Mesenchymal stem cell (in vitro differentiated cells and primary cell): ENCODE data around the gene SH2B3.
"Not testable (repeated sequence)": the region's sequence is repeated elsewhere in the genome, so short reads cannot be mapped to it uniquely, and the experiment has no call there.

ENCODE experiments used
- DNase-seq: peaks from one replicate; pipeline ENCODE4 v3.0.0-alpha.2; 2013
- H2AFZ ChIP-seq: one replicate; pipeline ENCODE4 v1.6.1; 2013; ENCODE audit warnings: low read depth, mild to moderate bottlenecking, control low read depth, inconsistent platforms, low read length, moderate library complexity
- H2AK5ac ChIP-seq: 2 replicates; pipeline ENCODE4 v1.6.1; 2013; ENCODE audit warnings: low read length, moderate library complexity, mild to moderate bottlenecking, inconsistent platforms; ENCODE audit not compliant: severe bottlenecking
- H2BK120ac ChIP-seq: one replicate; pipeline ENCODE4 v1.6.1; 2013; ENCODE audit warnings: low read depth, mild to moderate bottlenecking, inconsistent platforms, low read length, moderate library complexity
- H2BK12ac ChIP-seq, 2 experiments: one replicate each; pipeline ENCODE4 v1.6.1; 2013; ENCODE audit warnings: inconsistent platforms in 2 of 2, low read length in 2 of 2, mild to moderate bottlenecking in 2 of 2, moderate library complexity in 2 of 2, control low read depth in 1 of 2
- H2BK15ac ChIP-seq: one replicate; pipeline ENCODE4 v1.6.1; 2013; ENCODE audit warnings: mild to moderate bottlenecking, low read depth, inconsistent platforms; ENCODE audit not compliant: poor library complexity, severe bottlenecking
- H2BK5ac ChIP-seq: 2 replicates; pipeline ENCODE4 v1.6.1; 2013; ENCODE audit warnings: low read depth, mild to moderate bottlenecking, low read length, control low read depth, inconsistent platforms; ENCODE audit not compliant: poor library complexity, severe bottlenecking
- H3K14ac ChIP-seq, 2 experiments: one replicate each; pipeline ENCODE4 v1.6.1; 2013; ENCODE audit warnings: inconsistent platforms in 2 of 2, low read length in 2 of 2, control low read depth in 1 of 2, mild to moderate bottlenecking in 1 of 2, moderate library complexity in 1 of 2
- H3K18ac ChIP-seq, 2 experiments: one replicate each; pipeline ENCODE4 v1.6.1; 2013; ENCODE audit warnings: inconsistent platforms in 2 of 2, low read length in 2 of 2, control low read depth in 1 of 2, low read depth in 1 of 2, mild to moderate bottlenecking in 1 of 2
- H3K23ac ChIP-seq, 2 experiments: one replicate each; pipeline ENCODE4 v1.6.1; 2013; ENCODE audit warnings: inconsistent platforms in 2 of 2, low read length in 2 of 2, mild to moderate bottlenecking in 2 of 2, moderate library complexity in 2 of 2, control low read depth in 1 of 2
- H3K27ac ChIP-seq: 2 replicates; pipeline ENCODE4 v1.5.1; 2013; ENCODE audit warnings: mild to moderate bottlenecking, moderate library complexity, low read length, control low read depth, inconsistent platforms; ENCODE audit not compliant: poor library complexity, severe bottlenecking
- H3K27me3 ChIP-seq, 2 experiments: 2 replicates each; pipeline versions ENCODE4 v1.6.1 to v1.7.0; 2013; ENCODE audit warnings: low read length in 2 of 2, mild to moderate bottlenecking in 2 of 2, moderate library complexity in 2 of 2, control low read depth in 1 of 2, inconsistent platforms in 1 of 2; ENCODE audit not compliant: control insufficient read depth in 1 of 2, insufficient read depth in 1 of 2
- H3K36me3 ChIP-seq, 2 experiments: 2 replicates each; pipeline versions ENCODE4 v1.6.1 to v1.7.0; 2013; ENCODE audit warnings: low read length in 2 of 2, control low read depth in 1 of 2, inconsistent platforms in 1 of 2, low read depth in 1 of 2, mild to moderate bottlenecking in 1 of 2; ENCODE audit not compliant: insufficient read depth in 2 of 2, control insufficient read depth in 1 of 2
- H3K4ac ChIP-seq, 2 experiments: one replicate each; pipeline ENCODE4 v1.6.1; 2013; ENCODE audit warnings: inconsistent platforms in 2 of 2, low read length in 2 of 2, mild to moderate bottlenecking in 2 of 2, moderate library complexity in 2 of 2, control low read depth in 1 of 2, low read depth in 1 of 2
- H3K4me1 ChIP-seq: 2 replicates; pipeline ENCODE4 v1.6.1; 2013; ENCODE audit warnings: low read depth, low read length, control low read depth; ENCODE audit not compliant: control insufficient read depth, insufficient read depth
- H3K4me2 ChIP-seq: 2 replicates; pipeline ENCODE4 v1.6.1; 2013; ENCODE audit warnings: low read length, mild to moderate bottlenecking, inconsistent platforms; ENCODE audit not compliant: poor library complexity, severe bottlenecking
- H3K4me3 ChIP-seq, 2 experiments: 2 replicates each; pipeline versions ENCODE4 v1.5.1 to v1.7.0; 2013; ENCODE audit warnings: low read length in 2 of 2, mild to moderate bottlenecking in 2 of 2, control low read depth in 1 of 2, low read depth in 1 of 2; ENCODE audit not compliant: insufficient read depth in 1 of 2
- H3K79me1 ChIP-seq: replicated peaks from 2 replicates; pipeline ENCODE4 v1.6.1; 2013; ENCODE audit warnings: mild to moderate bottlenecking, control low read depth, low read length, inconsistent platforms; ENCODE audit not compliant: poor library complexity, severe bottlenecking
- H3K9ac ChIP-seq: 2 replicates; pipeline ENCODE4 v1.7.0; 2013; ENCODE audit warnings: mild to moderate bottlenecking, low read length, moderate library complexity
- H3K9me3 ChIP-seq: 2 replicates; pipeline ENCODE4 v1.7.0; 2013; ENCODE audit warnings: mild to moderate bottlenecking, low read length; ENCODE audit not compliant: control insufficient read depth
- H4K8ac ChIP-seq: one replicate; pipeline ENCODE4 v1.6.1; 2013; ENCODE audit warnings: inconsistent platforms, mild to moderate bottlenecking, low read length, moderate library complexity
- H4K91ac ChIP-seq: one replicate; pipeline ENCODE4 v1.6.1; 2013; ENCODE audit warnings: mild to moderate bottlenecking, low read length, inconsistent platforms
- WGBS: methylation state at CpG from one replicate; pipeline ENCODE4 v1.1.7; 2013; ENCODE audit warnings: mixed read lengths; 5-methylcytosine and 5-hydroxymethylcytosine counted together

The SH2B3 gene

GRCh38 chr12:111460111-111460510, 54.4 kb downstream of the SH2B3 start:
- H2AK5ac ChIP-seq, H3K9ac ChIP-seq, H3K23ac ChIP-seq, H3K27me3 ChIP-seq, H2BK12ac ChIP-seq, H2BK5ac ChIP-seq, H3K27ac ChIP-seq, DNase-seq, H4K8ac ChIP-seq, H2BK120ac ChIP-seq, H3K18ac ChIP-seq, H2AFZ ChIP-seq, H3K4ac ChIP-seq, H3K14ac ChIP-seq, H3K4me2 ChIP-seq, H2BK15ac ChIP-seq, H3K9me3 ChIP-seq, H4K91ac ChIP-seq, H3K4me3 ChIP-seq: not testable (repeated sequence)
- Histone ChIP-seq H3K4me1 (peaks cover 12% of the 10 kb centered on the region), H3K79me1 (peaks cover 17% of the 10 kb centered on the region), H3K36me3 (peaks cover 31 to 71% of the 10 kb centered on the region in 2 experiments)
- 95% methylated on average over 11 of the region's 11 CpGs for WGBS

DNA sequence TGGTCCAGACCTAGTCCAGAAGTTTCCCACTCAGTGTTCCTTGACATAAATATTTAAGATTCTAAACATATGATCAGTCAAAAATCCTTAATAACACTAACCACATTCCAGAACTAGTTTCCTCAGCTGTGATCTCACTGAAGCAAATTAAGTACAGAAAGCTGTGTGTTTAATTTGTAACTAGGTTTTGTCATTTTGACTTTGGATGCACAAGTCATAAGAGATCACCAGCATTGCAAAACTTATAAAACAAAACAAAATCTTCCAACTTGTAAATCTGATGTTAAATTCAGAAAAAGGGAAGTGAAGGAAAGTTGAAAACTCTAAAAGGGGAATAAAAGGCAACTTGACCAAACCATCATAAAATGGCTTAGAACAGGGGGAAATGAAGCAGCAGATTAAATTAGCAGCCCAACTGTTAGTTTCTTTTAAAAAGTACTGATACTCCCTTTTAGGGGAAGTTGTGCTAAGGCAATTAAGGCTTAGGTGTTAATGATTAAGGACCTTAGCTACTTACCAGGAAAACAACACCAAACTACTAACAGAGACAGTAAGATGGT, 56.6 kb downstream of the SH2B3 start:
- peak overlapping the region; percentile 69 for H3K9ac ChIP-seq
- no peak overlapping the region for H2BK12ac ChIP-seq
- H3K9me3 ChIP-seq: no peaks in the 10 kb centered on the region
- H3K79me1 ChIP-seq: peaks cover 17% of the 10 kb centered on the region
- H3K23ac ChIP-seq: no peak overlapping the region
- no peak overlapping the region for H2BK5ac ChIP-seq
- H3K27me3 ChIP-seq: no peaks in the 10 kb centered on the region
- H3K4me2 ChIP-seq: no peak overlapping the region
- H3K36me3 ChIP-seq: peaks cover 22 to 55% of the 10 kb centered on the region in 2 experiments
- no peak overlapping the region for H4K8ac ChIP-seq
- no peak overlapping the region for H2AFZ ChIP-seq
- no peak overlapping the region for H3K14ac ChIP-seq
- no peak overlapping the region for H4K91ac ChIP-seq
- H2BK120ac ChIP-seq: no peak overlapping the region
- no peak overlapping the region for H2BK15ac ChIP-seq
- no peak overlapping the region for H3K18ac ChIP-seq
- H3K4ac ChIP-seq: no peak overlapping the region
- no peak for DNase-seq
- peak overlapping the region; percentile 81 for H3K27ac ChIP-seq
- H3K4me3 ChIP-seq: peak overlapping the region in 1 of 2 experiments; percentile 32
- H2AK5ac ChIP-seq: no peak overlapping the region
- peaks cover 6% of the 10 kb centered on the region for H3K4me1 ChIP-seq

GRCh38 chr12:111467092-111467856, 61.6 kb downstream of the SH2B3 start:
- no peak overlapping the region for H3K23ac ChIP-seq
- peak overlapping the region; percentile 74 for H3K27ac ChIP-seq
- peaks cover 13% of the 10 kb centered on the region for H3K79me1 ChIP-seq
- no peak overlapping the region for H4K8ac ChIP-seq
- no peak overlapping the region for H2AK5ac ChIP-seq
- H2BK5ac ChIP-seq: no peak overlapping the region
- H3K18ac ChIP-seq: no peak overlapping the region
- H4K91ac ChIP-seq: no peak overlapping the region
- H3K9me3 ChIP-seq: no peaks in the 10 kb centered on the region
- no peak overlapping the region for H2BK15ac ChIP-seq
- H3K4me2 ChIP-seq: no peak overlapping the region
- H3K14ac ChIP-seq: no peak overlapping the region
- H2BK120ac ChIP-seq: no peak overlapping the region
- H2AFZ ChIP-seq: no peak overlapping the region
- peaks cover 12 to 58% of the 10 kb centered on the region in 2 experiments for H3K36me3 ChIP-seq
- H3K9ac ChIP-seq: peak overlapping the region; percentile 28
- H3K4me1 ChIP-seq: peaks cover 11% of the 10 kb centered on the region
- no peak overlapping the region for H2BK12ac ChIP-seq
- 97% methylated on average over 3 of the region's 3 CpGs for WGBS
- H3K27me3 ChIP-seq: no peaks in the 10 kb centered on the region
- DNase-seq: peak; percentile 46
- H3K4me3 ChIP-seq: no peak overlapping the region
- no peak overlapping the region for H3K4ac ChIP-seq

DNA sequence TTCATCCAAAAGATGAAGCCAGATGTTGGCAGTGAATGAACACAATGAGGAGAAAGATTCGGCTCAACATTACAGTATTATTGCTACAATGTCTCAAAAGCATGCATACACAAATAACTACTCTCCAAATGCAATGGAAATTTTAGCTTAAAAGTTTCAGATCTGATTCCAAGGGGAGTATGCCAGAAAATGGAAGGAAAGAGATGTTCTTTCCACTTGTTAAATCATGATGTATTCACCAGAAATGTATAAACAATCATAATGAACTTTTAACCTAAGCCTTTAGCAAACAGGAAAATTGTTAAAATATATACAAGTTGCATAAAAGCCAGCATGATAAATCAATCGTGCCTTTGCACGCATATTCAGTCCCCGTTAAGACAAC, 62.1 kb downstream of the SH2B3 start:
- Histone ChIP-seq H4K91ac (no peak overlapping the region), H2BK5ac (no peak overlapping the region), H2AFZ (no peak overlapping the region), H3K14ac (no peak overlapping the region), H2BK12ac (no peak overlapping the region), H3K23ac (no peak overlapping the region), H3K27ac (peak overlapping the region; percentile 44), H3K4me3 (no peak overlapping the region), H3K9ac (peak overlapping the region; percentile 28), H4K8ac (no peak overlapping the region), H3K27me3 (no peaks in the 10 kb centered on the region), H2AK5ac (no peak overlapping the region), H3K36me3 (peaks cover 13 to 61% of the 10 kb centered on the region in 2 experiments), H2BK120ac (no peak overlapping the region), H3K18ac (no peak overlapping the region), H3K4me2 (no peak overlapping the region), H3K4me1 (peaks cover 15% of the 10 kb centered on the region), H2BK15ac (no peak overlapping the region), H3K4ac (no peak overlapping the region), H3K9me3 (no peaks in the 10 kb centered on the region), H3K79me1 (peaks cover 14% of the 10 kb centered on the region)
- DNase-seq: peak; percentile 56
- 97% methylated on average over 3 of the region's 4 CpGs for WGBS
